Esophagus squamous epithelium (tissue), 5 donors: Measurements from ENCODE around the gene TMCC1. TPM values are rescaled to one million over a fixed set of nuclear protein-coding genes. Genes with fewer than 3 reads are reported as not detected.
A peak's percentile ranks its signal among the peaks of the same experiment; 100 is the strongest.

Source experiments
- DNase-seq: peaks from one replicate; lab custom pipeline; 2025; lab: John Stamatoyannopoulos, UW
- H3K27ac ChIP-seq, 4 donors: fragments of 200-600 bp; sonication (generic); one replicate each; pipeline ENCODE4 v1.5.1; 2016 to 2019; ENCODE audit warnings: mild to moderate bottlenecking in 1 of 4
- H3K27me3 ChIP-seq, 4 donors: fragments of 200-600 bp; sonication (generic); 1 replicate in 3 of 4; 2 replicates in 1 of 4; pipeline versions ENCODE4 v1.5.1 to v1.6.0; 2017 to 2021; ENCODE audit warnings: antibody characterized with exemption in 1 of 4
- H3K36me3 ChIP-seq, 3 donors: fragments of 200-600 bp; sonication (generic); one replicate each; pipeline ENCODE4 v1.5.1; 2016 to 2019
- H3K4me1 ChIP-seq, 3 donors: fragments of 200-600 bp; sonication (generic); one replicate each; pipeline ENCODE4 v1.5.1; 2017 to 2019
- H3K4me3 ChIP-seq, 4 donors: fragments of 200-600 bp; sonication (generic); 1 replicate in 3 of 4; 2 replicates in 1 of 4; pipeline ENCODE4 v1.5.1; 2016 to 2019; ENCODE audit warnings: mild to moderate bottlenecking in 2 of 4, moderate library complexity in 1 of 4
- H3K9me3 ChIP-seq, 3 donors: fragments of 200-600 bp; sonication (generic); one replicate each; pipeline ENCODE4 v1.5.1; 2016 to 2019
- POLR2A ChIP-seq, 4 donors: fragments of 450-650 bp; IDR thresholded peaks; one replicate each; pipeline ENCODE4 v1.6.1; 2017; ENCODE audit warnings: antibody characterized with exemption in 4 of 4, mild to moderate bottlenecking in 4 of 4, moderate library complexity in 3 of 4
- WGBS, 2 donors: methylation state at CpG; one replicate each; pipeline ENCODE4 v1.1.5; 2018; 5-methylcytosine and 5-hydroxymethylcytosine counted together
- intact Hi-C: fragments of 100-400 bp; cut with DNase I; formaldehyde crosslinking; loops from one replicate; pipeline ENCODE4 v1.15.0; 2022
- total RNA-seq, 4 donors: library from RNA; depleted of rRNA; stranded (reverse); fragments of >200 nt; gene quantifications; one replicate each; pipeline ENCODE4 v1.1.0, GENCODE V29; 2016
- TF ChIP-seq, protein P1 (sequence below), 6 experiments: fragments of 450-650 bp in 4 of 6; fragments of 200-600 bp in 2 of 6; sonication (generic) in 2 of 6; IDR thresholded peaks; one replicate each; pipeline ENCODE4 v1.5.1; 2016 to 2019; ENCODE audit warnings: antibody characterized with exemption in 6 of 6, mild to moderate bottlenecking in 4 of 6, moderate library complexity in 4 of 6
- donor health status: DM: yes; HTN: yes; CAD: no.

Gene TMCC1
- total RNA-seq, 4 donors from 2014 or later, result 13.1 to 23.5 (median 18.4) TPM

DNA sequence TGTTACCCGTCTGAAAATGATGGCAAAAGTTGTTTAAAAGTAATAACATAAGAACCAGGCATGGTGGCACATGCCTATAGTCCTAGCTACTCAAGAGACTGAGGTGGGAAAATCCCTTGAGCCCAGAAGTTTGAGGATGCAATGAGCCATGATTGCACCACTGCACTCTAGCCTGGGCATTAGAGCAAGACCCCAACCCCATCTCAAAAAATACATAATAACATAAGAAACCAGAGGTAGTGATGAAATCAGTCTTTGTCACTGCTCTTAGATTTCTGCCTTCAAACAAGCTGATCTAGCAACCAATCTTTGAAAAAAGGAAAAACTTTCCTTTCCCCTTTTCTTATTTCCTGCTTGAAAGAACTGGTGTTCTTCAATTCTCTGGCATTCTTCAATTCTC lies 71.3 kb downstream of the TMCC1 start:
- no peak overlapping the region for H3K4me3 ChIP-seq
- intact Hi-C loops, result loop anchor here (10.0 kb wide), 2 partner anchors 113 to 327 kb away; no protein-coding TSS in a partner anchor

DNA sequence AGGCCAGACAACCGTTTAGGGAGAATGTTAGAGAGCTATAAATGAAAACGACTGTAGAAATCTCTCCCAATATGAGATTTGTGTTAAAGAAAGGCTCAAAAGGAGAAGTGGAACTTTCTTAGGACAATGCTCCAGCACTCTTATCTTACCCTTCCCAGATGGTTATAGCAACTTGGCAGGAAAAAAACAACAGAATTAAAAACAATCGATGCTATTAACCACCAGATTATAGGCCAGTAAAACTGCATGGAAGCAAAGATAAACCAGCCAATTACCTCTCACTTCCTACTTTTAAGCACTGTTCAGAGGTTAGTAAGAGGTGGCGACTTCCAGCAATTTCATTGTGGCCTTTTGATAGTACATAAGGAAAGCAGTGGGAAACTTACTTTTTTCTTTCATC lies 72.9 kb downstream of the TMCC1 start:
- H3K4me3 ChIP-seq, result no peak overlapping the region
- DNase-seq, result no peak
- H3K4me1 ChIP-seq, result no peaks in the 10 kb centered on the region
- no peak overlapping the region for H3K27ac ChIP-seq
- intact Hi-C loops, result loop anchor here (10.0 kb wide), 2 partner anchors 114 to 326 kb away; no protein-coding TSS in a partner anchor
- 47 to 49% methylated on average over 4 of the region's 4 CpGs for WGBS, 2 donors
- H3K27me3 ChIP-seq, result no peaks in the 10 kb centered on the region
- no peaks in the 10 kb centered on the region for H3K9me3 ChIP-seq
- no peak for TF ChIP-seq POLR2A (IDR thresholded peaks at IDR 0.05)
- TF ChIP-seq, protein P1, sequence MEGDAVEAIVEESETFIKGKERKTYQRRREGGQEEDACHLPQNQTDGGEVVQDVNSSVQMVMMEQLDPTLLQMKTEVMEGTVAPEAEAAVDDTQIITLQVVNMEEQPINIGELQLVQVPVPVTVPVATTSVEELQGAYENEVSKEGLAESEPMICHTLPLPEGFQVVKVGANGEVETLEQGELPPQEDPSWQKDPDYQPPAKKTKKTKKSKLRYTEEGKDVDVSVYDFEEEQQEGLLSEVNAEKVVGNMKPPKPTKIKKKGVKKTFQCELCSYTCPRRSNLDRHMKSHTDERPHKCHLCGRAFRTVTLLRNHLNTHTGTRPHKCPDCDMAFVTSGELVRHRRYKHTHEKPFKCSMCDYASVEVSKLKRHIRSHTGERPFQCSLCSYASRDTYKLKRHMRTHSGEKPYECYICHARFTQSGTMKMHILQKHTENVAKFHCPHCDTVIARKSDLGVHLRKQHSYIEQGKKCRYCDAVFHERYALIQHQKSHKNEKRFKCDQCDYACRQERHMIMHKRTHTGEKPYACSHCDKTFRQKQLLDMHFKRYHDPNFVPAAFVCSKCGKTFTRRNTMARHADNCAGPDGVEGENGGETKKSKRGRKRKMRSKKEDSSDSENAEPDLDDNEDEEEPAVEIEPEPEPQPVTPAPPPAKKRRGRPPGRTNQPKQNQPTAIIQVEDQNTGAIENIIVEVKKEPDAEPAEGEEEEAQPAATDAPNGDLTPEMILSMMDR (IDR thresholded peaks at IDR 0.05), result no peak
- H3K36me3 ChIP-seq, result peaks cover 0 to 16% (median 0%) of the 10 kb centered on the region in 3 donors

More for the DNA sequence above, 71.3 kb downstream of the TMCC1 start:
- 50 to 64% methylated on average over 1 of the region's 1 CpG for WGBS, 2 donors
- DNase-seq, result no peak
- Histone ChIP-seq H3K36me3 (peaks cover 0 to 16% (median 0%) of the 10 kb centered on the region in 3 donors), H3K9me3 (no peaks in the 10 kb centered on the region), H3K4me1 (no peaks in the 10 kb centered on the region), H3K27me3 (no peaks in the 10 kb centered on the region), H3K27ac (no peak overlapping the region)
- TF ChIP-seq, protein P1 (IDR thresholded peaks at IDR 0.05), result no peak
- TF ChIP-seq POLR2A (IDR thresholded peaks at IDR 0.05), result no peak

DNA sequence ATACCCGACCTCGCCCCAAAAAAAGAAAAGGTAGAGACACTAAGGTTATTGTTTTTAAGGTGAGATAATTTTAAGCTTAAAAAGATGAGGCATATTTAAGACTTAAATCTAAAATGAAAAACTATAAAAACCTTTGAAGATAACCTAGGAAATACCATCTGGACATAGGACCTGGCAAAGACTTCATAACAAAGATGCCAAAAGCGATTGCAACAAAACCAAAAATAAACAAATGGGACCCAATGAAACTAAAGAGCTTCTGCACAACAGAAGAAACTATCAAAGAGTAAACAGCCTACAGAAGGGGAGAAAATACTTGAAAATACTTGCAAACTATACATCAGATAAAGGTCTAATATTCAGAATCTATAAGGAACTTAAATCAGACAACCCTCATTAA lies 80.9 kb downstream of the TMCC1 start:
- TF ChIP-seq, protein P1 (IDR thresholded peaks at IDR 0.05), result no peak
- TF ChIP-seq POLR2A (IDR thresholded peaks at IDR 0.05), result no peak
- intact Hi-C loops, result no loop called here
- Histone ChIP-seq H3K4me1 (no peaks in the 10 kb centered on the region), H3K27ac (no peak overlapping the region), H3K27me3 (no peaks in the 10 kb centered on the region), H3K4me3 (no peak overlapping the region), H3K36me3 (peaks cover 0 to 4% (median 0%) of the 10 kb centered on the region in 3 donors), H3K9me3 (no peaks in the 10 kb centered on the region)
- DNase-seq, result no peak
- 79 to 81% methylated on average over 3 of the region's 3 CpGs for WGBS, 2 donors

DNA sequence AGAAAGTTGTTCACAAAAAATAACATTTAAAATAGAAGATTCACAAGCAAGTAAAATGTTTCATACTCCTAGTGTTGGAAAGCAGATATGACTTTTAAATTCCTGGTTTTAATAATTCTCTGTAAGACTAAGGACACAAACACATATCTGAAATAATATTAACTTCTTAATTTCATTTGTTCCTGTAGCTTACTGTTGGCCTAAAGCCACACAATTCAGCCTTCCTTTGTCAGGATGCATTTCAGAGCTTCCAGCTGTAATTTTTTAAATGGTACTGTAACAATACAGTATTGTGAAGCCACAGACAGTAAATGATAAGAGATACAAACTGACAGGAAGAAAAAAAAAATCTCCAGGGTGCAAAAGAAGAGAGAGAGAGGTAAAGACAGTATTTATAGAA lies 84.2 kb downstream of the TMCC1 start:
- Histone ChIP-seq H3K4me1 (no peaks in the 10 kb centered on the region), H3K9me3 (no peaks in the 10 kb centered on the region), H3K27me3 (no peaks in the 10 kb centered on the region), H3K27ac (no peak overlapping the region), H3K36me3 (no peaks in the 10 kb centered on the region), H3K4me3 (no peak overlapping the region)
- intact Hi-C loops, result no loop called here
- TF ChIP-seq POLR2A (IDR thresholded peaks at IDR 0.05), result no peak
- TF ChIP-seq, protein P1 (IDR thresholded peaks at IDR 0.05), result no peak
- DNase-seq, result no peak

DNA sequence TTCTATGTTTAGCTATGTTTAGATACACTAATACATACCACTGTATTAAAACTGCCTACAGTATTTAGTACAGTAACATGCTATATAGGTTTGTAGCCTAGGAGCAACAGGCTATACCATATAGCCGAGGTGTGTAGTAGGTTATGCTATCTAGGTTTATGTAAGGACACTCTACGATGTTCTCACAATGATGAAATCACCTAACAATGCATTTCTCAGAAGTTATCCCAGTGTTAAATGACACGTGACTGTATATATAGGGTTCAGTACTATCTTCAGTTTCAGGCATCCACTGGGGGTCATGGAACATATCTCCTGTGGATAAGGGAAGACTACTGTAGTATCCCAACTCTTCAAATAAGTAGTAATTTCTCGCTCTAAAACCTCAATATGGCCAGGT lies 97.4 kb downstream of the TMCC1 start:
- Histone ChIP-seq H3K4me1 (peaks cover 21 to 37% (median 24%) of the 10 kb centered on the region in 3 donors), H3K27me3 (no peaks in the 10 kb centered on the region), H3K27ac (peak overlapping the region in 1 of 4 donors; percentile 90), H3K36me3 (peaks cover 0 to 11% (median 0%) of the 10 kb centered on the region in 3 donors), H3K4me3 (no peak overlapping the region), H3K9me3 (no peaks in the 10 kb centered on the region)
- DNase-seq, result no peak
- 80 to 92% methylated on average over 3 to 4 of the region's 4 CpGs for WGBS, 2 donors
- intact Hi-C loops, result no loop called here
- TF ChIP-seq, protein P1 (IDR thresholded peaks at IDR 0.05), result no peak
- no peak for TF ChIP-seq POLR2A (IDR thresholded peaks at IDR 0.05)
